ENCODE data around the gene SPDYE8.
"Not testable (repeated sequence)": the region's sequence is repeated elsewhere in the genome, so short reads cannot be mapped to it uniquely, and the experiment has no call there.

SPDYE8 gene

DNA sequence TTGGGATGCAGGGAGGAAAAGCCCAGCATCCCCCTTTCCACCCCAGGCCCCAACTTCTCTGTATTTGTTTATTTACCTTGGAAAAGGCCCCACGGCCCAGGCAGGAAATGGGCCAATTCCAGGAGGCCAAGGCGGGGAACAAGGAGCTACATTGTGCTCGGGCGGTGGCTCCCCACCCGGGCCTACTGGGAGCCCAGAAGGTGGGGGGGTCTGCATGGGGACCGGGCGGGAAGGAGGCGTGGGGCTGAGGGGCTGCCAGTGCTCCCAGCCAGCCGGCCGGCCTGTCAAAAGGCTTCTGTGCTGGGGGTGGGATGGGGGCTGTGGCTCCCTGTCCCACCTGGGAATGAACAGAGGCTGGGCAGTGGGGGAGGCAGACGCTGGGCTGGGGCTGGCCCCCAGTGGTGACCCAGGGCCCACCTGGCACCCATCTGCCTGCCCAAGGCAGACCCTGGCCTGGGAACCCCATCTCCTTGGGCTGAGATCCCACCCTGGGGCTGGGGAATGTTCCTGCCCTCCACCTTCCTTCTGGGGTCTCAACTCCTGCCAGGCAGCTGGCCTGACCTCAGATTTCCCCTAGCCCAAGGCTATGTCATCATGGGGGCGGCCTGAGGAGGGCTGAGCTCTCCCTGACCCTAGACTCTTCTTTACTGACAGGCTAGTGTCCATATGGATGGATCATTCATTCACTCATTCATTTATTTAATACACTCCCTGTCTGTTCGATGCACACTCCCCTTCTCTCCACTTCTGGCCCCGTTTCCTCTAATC is 39.2 kb downstream of the SPDYE8 start:
- not testable (repeated sequence) for H3K36me3 ChIP-seq (ENCODE audit: control insufficient read depth in 1 of 2, insufficient read depth in 2 of 2, low read depth in 1 of 2, low read length in 2 of 2); H2AFZ ChIP-seq (ENCODE audit: low read depth, low read length); H4K91ac ChIP-seq (ENCODE audit: low read length); H3K23ac ChIP-seq (ENCODE audit: low read length in 2 of 2); H3K4me2 ChIP-seq (ENCODE audit: low read length, poor library complexity, severe bottlenecking); H3K18ac ChIP-seq (ENCODE audit: low read depth in 1 of 2, low read length in 2 of 2); H3K9ac ChIP-seq (ENCODE audit: low read length); H3K4me3 ChIP-seq (ENCODE audit: insufficient read depth in 1 of 2, low read depth in 1 of 2, low read length in 2 of 2); H3K79me1 ChIP-seq (replicated peaks; ENCODE audit: low read length, poor library complexity, severe bottlenecking); H2AK5ac ChIP-seq (ENCODE audit: low read length, severe bottlenecking); H2BK15ac ChIP-seq (ENCODE audit: low read depth, poor library complexity, severe bottlenecking); H3K4ac ChIP-seq (ENCODE audit: low read depth in 1 of 2, low read length in 2 of 2); H2BK5ac ChIP-seq (ENCODE audit: low read depth, low read length, poor library complexity, severe bottlenecking); DNase-seq; H4K8ac ChIP-seq (ENCODE audit: low read length); H3K4me1 ChIP-seq (ENCODE audit: control insufficient read depth, insufficient read depth, low read depth, low read length); H3K9me3 ChIP-seq (ENCODE audit: control insufficient read depth, low read length); H2BK120ac ChIP-seq (ENCODE audit: low read depth, low read length); H3K14ac ChIP-seq (ENCODE audit: low read length in 2 of 2); H3K27me3 ChIP-seq (ENCODE audit: control insufficient read depth in 1 of 2, insufficient read depth in 1 of 2, low read length in 2 of 2); H2BK12ac ChIP-seq (ENCODE audit: low read length in 2 of 2); H3K27ac ChIP-seq (ENCODE audit: low read length, poor library complexity, severe bottlenecking)
- WGBS = no CpG with 5 or more reads among the region's 14 CpGs

DNA sequence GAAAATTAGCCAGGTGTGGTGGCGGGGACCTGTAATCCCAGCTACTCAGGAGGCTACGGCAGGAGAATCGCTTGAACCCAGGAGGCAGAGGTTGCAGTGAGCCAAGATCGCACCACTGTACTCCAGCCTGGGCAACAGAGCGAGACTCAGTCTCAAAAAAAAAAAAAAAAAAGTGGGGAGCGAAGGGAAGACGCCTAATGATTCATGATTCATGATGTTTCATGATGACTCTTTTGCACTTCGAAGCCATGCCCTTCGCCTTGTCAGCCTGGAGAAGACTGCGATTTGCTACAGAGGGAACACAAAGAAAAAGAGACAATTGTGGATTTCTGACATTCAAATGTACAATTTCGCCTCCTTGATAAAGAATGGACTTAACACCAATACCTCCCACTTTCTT is 47.5 kb downstream of the SPDYE8 start:
- not testable (repeated sequence) for H4K91ac ChIP-seq (ENCODE audit: low read length); H3K27me3 ChIP-seq (ENCODE audit: control insufficient read depth in 1 of 2, insufficient read depth in 1 of 2, low read length in 2 of 2); H2AK5ac ChIP-seq (ENCODE audit: low read length, severe bottlenecking); H2BK5ac ChIP-seq (ENCODE audit: low read depth, low read length, poor library complexity, severe bottlenecking); H2BK12ac ChIP-seq (ENCODE audit: low read length in 2 of 2); H3K18ac ChIP-seq (ENCODE audit: low read depth in 1 of 2, low read length in 2 of 2); DNase-seq; H3K4ac ChIP-seq (ENCODE audit: low read depth in 1 of 2, low read length in 2 of 2); H3K23ac ChIP-seq (ENCODE audit: low read length in 2 of 2); H3K9me3 ChIP-seq (ENCODE audit: control insufficient read depth, low read length); H3K14ac ChIP-seq (ENCODE audit: low read length in 2 of 2); H3K79me1 ChIP-seq (replicated peaks; ENCODE audit: low read length, poor library complexity, severe bottlenecking); H3K36me3 ChIP-seq (ENCODE audit: control insufficient read depth in 1 of 2, insufficient read depth in 2 of 2, low read depth in 1 of 2, low read length in 2 of 2); H2BK120ac ChIP-seq (ENCODE audit: low read depth, low read length); H2BK15ac ChIP-seq (ENCODE audit: low read depth, poor library complexity, severe bottlenecking); H3K9ac ChIP-seq (ENCODE audit: low read length); H4K8ac ChIP-seq (ENCODE audit: low read length); H3K4me3 ChIP-seq (ENCODE audit: insufficient read depth in 1 of 2, low read depth in 1 of 2, low read length in 2 of 2); H2AFZ ChIP-seq (ENCODE audit: low read depth, low read length); H3K4me1 ChIP-seq (ENCODE audit: control insufficient read depth, insufficient read depth, low read depth, low read length); H3K27ac ChIP-seq (ENCODE audit: low read length, poor library complexity, severe bottlenecking); H3K4me2 ChIP-seq (ENCODE audit: low read length, poor library complexity, severe bottlenecking)
- WGBS = no CpG with 5 or more reads among the region's 11 CpGs

DNA sequence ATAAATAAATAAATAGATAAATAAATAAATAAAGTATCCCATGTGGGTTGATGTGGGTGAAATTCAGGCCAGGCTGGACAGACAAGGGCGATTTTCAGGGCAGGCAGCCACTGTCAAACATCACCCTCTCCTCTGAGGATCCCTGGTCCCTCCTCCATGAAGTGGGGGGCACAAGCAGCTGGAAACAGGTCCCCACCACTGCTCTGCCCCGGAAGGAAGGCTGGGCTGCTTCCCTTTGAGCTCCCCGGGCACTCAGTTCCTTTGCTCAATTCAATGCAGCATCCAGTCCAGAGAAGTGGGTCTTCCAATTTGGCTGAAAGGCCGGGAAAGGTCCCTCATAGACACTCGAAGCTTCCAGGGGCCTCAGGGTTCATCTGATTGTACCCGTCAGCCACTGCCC is 49.2 kb downstream of the SPDYE8 start:
- H3K27me3 ChIP-seq (ENCODE audit: control insufficient read depth in 1 of 2, insufficient read depth in 1 of 2, low read length in 2 of 2); H2BK120ac ChIP-seq (ENCODE audit: low read depth, low read length); H3K4me3 ChIP-seq (ENCODE audit: insufficient read depth in 1 of 2, low read depth in 1 of 2, low read length in 2 of 2); H2BK12ac ChIP-seq (ENCODE audit: low read length in 2 of 2); H2BK15ac ChIP-seq (ENCODE audit: low read depth, poor library complexity, severe bottlenecking); H2AFZ ChIP-seq (ENCODE audit: low read depth, low read length); H3K79me1 ChIP-seq (replicated peaks; ENCODE audit: low read length, poor library complexity, severe bottlenecking); H3K23ac ChIP-seq (ENCODE audit: low read length in 2 of 2); H3K4me2 ChIP-seq (ENCODE audit: low read length, poor library complexity, severe bottlenecking); H3K36me3 ChIP-seq (ENCODE audit: control insufficient read depth in 1 of 2, insufficient read depth in 2 of 2, low read depth in 1 of 2, low read length in 2 of 2); H3K14ac ChIP-seq (ENCODE audit: low read length in 2 of 2); H3K27ac ChIP-seq (ENCODE audit: low read length, poor library complexity, severe bottlenecking); H3K4me1 ChIP-seq (ENCODE audit: control insufficient read depth, insufficient read depth, low read depth, low read length); H3K9me3 ChIP-seq (ENCODE audit: control insufficient read depth, low read length); H3K18ac ChIP-seq (ENCODE audit: low read depth in 1 of 2, low read length in 2 of 2); H4K8ac ChIP-seq (ENCODE audit: low read length); H3K9ac ChIP-seq (ENCODE audit: low read length); H3K4ac ChIP-seq (ENCODE audit: low read depth in 1 of 2, low read length in 2 of 2); H4K91ac ChIP-seq (ENCODE audit: low read length); H2BK5ac ChIP-seq (ENCODE audit: low read depth, low read length, poor library complexity, severe bottlenecking); DNase-seq; H2AK5ac ChIP-seq (ENCODE audit: low read length, severe bottlenecking): not testable (repeated sequence)
- WGBS = no CpG with 5 or more reads among the region's 6 CpGs

DNA sequence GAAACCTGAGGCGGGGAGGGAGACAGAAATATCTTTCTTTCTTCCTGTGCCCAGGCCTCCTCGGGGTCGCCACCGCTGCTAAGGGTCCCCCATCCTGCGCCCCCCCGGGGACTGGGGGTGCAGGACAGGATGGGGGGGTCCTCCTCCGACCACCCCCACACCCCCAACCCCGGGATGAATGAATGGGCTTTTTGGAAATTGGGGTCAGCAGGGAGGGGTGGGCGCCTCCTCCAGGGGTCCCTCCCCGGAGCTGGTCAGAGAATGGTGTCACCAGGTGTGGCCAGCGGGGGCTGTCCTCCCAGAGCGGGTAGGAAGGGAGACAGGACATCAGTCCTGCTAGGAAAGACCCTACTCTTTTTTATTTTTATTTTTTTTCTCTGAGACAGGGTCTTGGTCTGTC is 53.1 kb downstream of the SPDYE8 start:
- not testable (repeated sequence) for H3K27me3 ChIP-seq (ENCODE audit: control insufficient read depth in 1 of 2, insufficient read depth in 1 of 2, low read length in 2 of 2); H3K4ac ChIP-seq (ENCODE audit: low read depth in 1 of 2, low read length in 2 of 2); H2BK15ac ChIP-seq (ENCODE audit: low read depth, poor library complexity, severe bottlenecking); H4K91ac ChIP-seq (ENCODE audit: low read length); H2BK120ac ChIP-seq (ENCODE audit: low read depth, low read length); H2AFZ ChIP-seq (ENCODE audit: low read depth, low read length); H2AK5ac ChIP-seq (ENCODE audit: low read length, severe bottlenecking); H3K79me1 ChIP-seq (replicated peaks; ENCODE audit: low read length, poor library complexity, severe bottlenecking); H4K8ac ChIP-seq (ENCODE audit: low read length); H3K23ac ChIP-seq (ENCODE audit: low read length in 2 of 2); H3K4me3 ChIP-seq (ENCODE audit: insufficient read depth in 1 of 2, low read depth in 1 of 2, low read length in 2 of 2); H3K14ac ChIP-seq (ENCODE audit: low read length in 2 of 2); DNase-seq; H2BK5ac ChIP-seq (ENCODE audit: low read depth, low read length, poor library complexity, severe bottlenecking); H3K36me3 ChIP-seq (ENCODE audit: control insufficient read depth in 1 of 2, insufficient read depth in 2 of 2, low read depth in 1 of 2, low read length in 2 of 2); H3K4me1 ChIP-seq (ENCODE audit: control insufficient read depth, insufficient read depth, low read depth, low read length); H3K9me3 ChIP-seq (ENCODE audit: control insufficient read depth, low read length); H3K9ac ChIP-seq (ENCODE audit: low read length); H3K27ac ChIP-seq (ENCODE audit: low read length, poor library complexity, severe bottlenecking); H2BK12ac ChIP-seq (ENCODE audit: low read length in 2 of 2); H3K4me2 ChIP-seq (ENCODE audit: low read length, poor library complexity, severe bottlenecking); H3K18ac ChIP-seq (ENCODE audit: low read depth in 1 of 2, low read length in 2 of 2)
- no CpG with 5 or more reads among the region's 12 CpGs for WGBS
